ENCODE data around the gene NEFH. TPM values are rescaled to one million over a fixed set of nuclear protein-coding genes. Genes with fewer than 3 reads are reported as not detected.

The NEFH gene
- total RNA-seq, 1 donor from 2014 or later, result 0.69 TPM

DNA sequence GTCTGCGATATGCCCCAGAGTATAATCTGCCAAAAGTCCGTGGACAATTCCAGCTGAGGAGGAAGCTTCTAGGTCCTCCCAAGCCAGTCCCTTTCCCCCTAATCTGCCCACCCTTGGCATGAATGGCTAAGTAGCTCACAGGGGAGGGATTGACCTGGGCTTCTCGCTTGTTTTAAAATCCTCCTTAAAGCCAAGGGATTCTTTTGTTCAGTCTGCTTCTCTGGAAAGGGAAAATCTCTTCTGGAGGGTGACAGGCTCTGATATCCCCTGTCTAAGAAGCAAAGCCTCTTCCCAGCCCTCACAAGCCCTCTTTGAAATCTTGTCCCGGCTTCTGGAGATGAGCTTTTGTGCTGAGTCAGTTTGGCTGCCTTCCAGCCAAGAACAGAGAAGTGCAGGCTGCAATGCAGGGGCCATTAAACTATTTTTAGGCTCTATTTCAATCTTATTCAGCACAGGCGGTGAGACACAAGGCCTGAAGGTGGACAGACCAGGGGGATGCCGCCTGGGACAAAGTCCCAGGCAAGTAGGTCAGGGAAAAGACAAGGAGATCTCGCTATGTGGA lies 23.9 kb downstream of the NEFH start:
- Mint-ChIP-seq H3K27ac (peak overlapping the region; percentile 86), H3K4me3 (ENCODE audit: low read depth) (no peak overlapping the region), H3K36me3 (ENCODE audit: insufficient read depth) (peaks cover 15% of the 10 kb centered on the region), H3K9me3 (ENCODE audit: low read depth) (no peaks in the 10 kb centered on the region), H3K4me1 (ENCODE audit: low read depth) (peaks cover 1% of the 10 kb centered on the region), H3K27me3 (no peaks in the 10 kb centered on the region)
- TF ChIP-seq, protein P1, sequence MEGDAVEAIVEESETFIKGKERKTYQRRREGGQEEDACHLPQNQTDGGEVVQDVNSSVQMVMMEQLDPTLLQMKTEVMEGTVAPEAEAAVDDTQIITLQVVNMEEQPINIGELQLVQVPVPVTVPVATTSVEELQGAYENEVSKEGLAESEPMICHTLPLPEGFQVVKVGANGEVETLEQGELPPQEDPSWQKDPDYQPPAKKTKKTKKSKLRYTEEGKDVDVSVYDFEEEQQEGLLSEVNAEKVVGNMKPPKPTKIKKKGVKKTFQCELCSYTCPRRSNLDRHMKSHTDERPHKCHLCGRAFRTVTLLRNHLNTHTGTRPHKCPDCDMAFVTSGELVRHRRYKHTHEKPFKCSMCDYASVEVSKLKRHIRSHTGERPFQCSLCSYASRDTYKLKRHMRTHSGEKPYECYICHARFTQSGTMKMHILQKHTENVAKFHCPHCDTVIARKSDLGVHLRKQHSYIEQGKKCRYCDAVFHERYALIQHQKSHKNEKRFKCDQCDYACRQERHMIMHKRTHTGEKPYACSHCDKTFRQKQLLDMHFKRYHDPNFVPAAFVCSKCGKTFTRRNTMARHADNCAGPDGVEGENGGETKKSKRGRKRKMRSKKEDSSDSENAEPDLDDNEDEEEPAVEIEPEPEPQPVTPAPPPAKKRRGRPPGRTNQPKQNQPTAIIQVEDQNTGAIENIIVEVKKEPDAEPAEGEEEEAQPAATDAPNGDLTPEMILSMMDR (IDR thresholded peaks at IDR 0.05; ENCODE audit: unreplicated experiment), result no peak
- no peak for DNase-seq (ENCODE audit: low spot score, unreplicated experiment)

DNA sequence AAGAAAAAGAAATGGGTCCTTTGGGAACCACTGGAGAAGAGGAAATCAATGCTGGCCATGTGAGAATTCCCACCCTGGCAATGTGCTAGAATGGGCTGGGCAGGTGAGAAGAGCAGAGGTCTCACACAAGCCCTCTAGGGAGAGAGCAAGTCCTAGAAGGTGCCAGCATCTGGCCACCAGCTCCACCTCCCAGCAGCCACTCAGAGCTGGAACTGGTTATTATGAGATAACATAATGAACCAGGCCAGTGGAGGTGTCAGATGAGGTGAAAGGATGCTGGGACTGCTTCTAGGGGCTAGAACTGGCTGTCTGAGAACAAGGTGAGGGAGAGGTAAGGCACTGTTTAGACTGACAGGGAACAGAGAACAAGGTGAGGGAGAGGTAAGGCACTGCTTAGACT lies 29.3 kb downstream of the NEFH start:
- no peaks in the 10 kb centered on the region for H3K27me3 Mint-ChIP-seq
- H3K9me3 Mint-ChIP-seq (ENCODE audit: low read depth), result no peaks in the 10 kb centered on the region
- peaks cover 20% of the 10 kb centered on the region for H3K36me3 Mint-ChIP-seq (ENCODE audit: insufficient read depth)
- H3K27ac Mint-ChIP-seq, result no peak overlapping the region
- H3K4me1 Mint-ChIP-seq (ENCODE audit: low read depth), result no peaks in the 10 kb centered on the region
- no peak overlapping the region for H3K4me3 Mint-ChIP-seq (ENCODE audit: low read depth)
- TF ChIP-seq, protein P1 (IDR thresholded peaks at IDR 0.05; ENCODE audit: unreplicated experiment), result no peak
- no peak for DNase-seq (ENCODE audit: low spot score, unreplicated experiment)

DNA sequence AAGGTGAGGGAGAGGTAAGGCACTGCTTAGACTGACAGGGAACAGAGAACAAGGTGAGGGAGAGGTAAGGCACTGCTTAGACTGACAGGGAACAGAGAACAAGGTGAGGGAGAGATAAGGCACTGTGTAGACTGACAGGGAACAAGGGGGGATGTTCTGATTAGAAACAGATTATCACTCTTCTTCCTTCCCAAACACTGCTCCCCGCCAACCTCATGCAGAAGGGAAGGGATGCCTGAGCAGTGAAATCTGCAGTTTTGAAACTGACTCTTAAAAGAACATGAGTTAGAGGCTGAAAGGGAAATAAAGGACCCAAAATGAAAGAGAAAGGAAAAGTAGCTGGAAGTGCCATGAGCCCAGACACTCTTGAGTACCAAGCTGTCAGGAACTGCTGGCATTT lies 29.8 kb downstream of the NEFH start:
- DNase-seq (ENCODE audit: low spot score, unreplicated experiment), result no peak
- TF ChIP-seq, protein P1 (IDR thresholded peaks at IDR 0.05; ENCODE audit: unreplicated experiment), result no peak
- H3K4me3 Mint-ChIP-seq (ENCODE audit: low read depth), result no peak overlapping the region
- no peaks in the 10 kb centered on the region for H3K9me3 Mint-ChIP-seq (ENCODE audit: low read depth)
- no peaks in the 10 kb centered on the region for H3K27me3 Mint-ChIP-seq
- H3K4me1 Mint-ChIP-seq (ENCODE audit: low read depth), result no peaks in the 10 kb centered on the region
- H3K27ac Mint-ChIP-seq, result no peak overlapping the region
- peaks cover 22% of the 10 kb centered on the region for H3K36me3 Mint-ChIP-seq (ENCODE audit: insufficient read depth)

DNA sequence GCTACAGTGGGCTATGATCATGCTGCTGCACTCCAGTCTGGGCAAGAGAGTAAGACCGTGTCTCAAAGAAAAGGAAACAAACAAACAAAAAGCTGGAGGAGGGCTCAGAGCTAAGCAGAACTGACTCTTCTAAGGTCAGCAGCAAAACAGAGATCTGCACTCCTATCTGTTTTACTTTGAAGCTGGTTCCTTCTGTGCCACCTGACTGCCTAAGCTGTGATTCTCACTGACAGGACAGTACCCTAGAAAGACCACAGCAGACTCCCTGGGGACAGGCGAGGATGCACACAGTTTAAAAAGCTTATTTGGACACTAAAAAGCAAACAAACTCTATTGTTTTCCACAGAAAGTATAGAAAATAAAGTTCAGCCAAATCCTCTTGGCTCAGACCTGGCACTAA lies 30.5 kb downstream of the NEFH start:
- Mint-ChIP-seq H3K4me3 (ENCODE audit: low read depth) (no peak overlapping the region), H3K36me3 (ENCODE audit: insufficient read depth) (peaks cover 23% of the 10 kb centered on the region), H3K4me1 (ENCODE audit: low read depth) (no peaks in the 10 kb centered on the region), H3K9me3 (ENCODE audit: low read depth) (no peaks in the 10 kb centered on the region), H3K27ac (no peak overlapping the region), H3K27me3 (no peaks in the 10 kb centered on the region)
- TF ChIP-seq, protein P1 (IDR thresholded peaks at IDR 0.05; ENCODE audit: unreplicated experiment), result no peak
- no peak for DNase-seq (ENCODE audit: low spot score, unreplicated experiment)

DNA sequence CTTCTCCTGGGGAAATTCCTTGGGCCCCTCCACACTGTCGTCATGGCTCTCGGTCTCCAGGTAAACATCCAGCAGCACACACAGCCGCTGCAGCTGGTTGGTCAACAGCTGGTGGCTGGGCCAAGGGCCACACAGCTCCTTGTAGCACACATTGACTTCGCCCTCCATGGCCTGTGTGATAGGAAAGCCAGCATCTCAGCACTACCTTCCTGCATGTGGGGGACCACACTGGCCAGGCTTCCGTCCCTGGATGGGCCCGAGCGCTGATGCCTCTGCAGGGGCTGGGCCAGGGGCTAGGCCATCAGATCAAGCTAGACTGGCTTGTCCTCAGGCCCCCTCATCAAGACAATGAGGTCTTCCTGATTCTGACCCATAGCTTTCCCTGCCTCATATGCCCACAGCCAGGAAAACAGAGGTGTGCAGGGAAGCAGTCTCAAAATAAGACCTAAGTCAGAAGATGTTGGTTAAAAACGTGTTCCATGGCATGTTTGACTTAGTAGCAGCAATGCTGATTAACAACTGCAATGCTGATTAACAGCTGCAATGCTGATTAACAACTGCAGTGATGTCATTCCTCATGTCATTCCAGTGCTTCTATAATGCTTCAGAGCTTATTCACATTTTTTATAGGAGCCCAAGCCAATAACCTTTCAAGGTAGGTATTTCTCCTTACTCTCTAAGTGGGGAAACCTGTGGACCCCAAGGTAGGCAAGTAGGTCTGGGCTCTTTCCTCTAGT lies 31.3 kb downstream of the NEFH start:
- no peaks in the 10 kb centered on the region for H3K9me3 Mint-ChIP-seq (ENCODE audit: low read depth)
- H3K4me1 Mint-ChIP-seq (ENCODE audit: low read depth), result no peaks in the 10 kb centered on the region
- H3K4me3 Mint-ChIP-seq (ENCODE audit: low read depth), result no peak overlapping the region
- no peaks in the 10 kb centered on the region for H3K27me3 Mint-ChIP-seq
- peaks cover 26% of the 10 kb centered on the region for H3K36me3 Mint-ChIP-seq (ENCODE audit: insufficient read depth)
- no peak overlapping the region for H3K27ac Mint-ChIP-seq
- no peak for DNase-seq (ENCODE audit: low spot score, unreplicated experiment)
- TF ChIP-seq, protein P1 (IDR thresholded peaks at IDR 0.05; ENCODE audit: unreplicated experiment), result no peak

All from progenitor cell of endocrine pancreas (in vitro differentiated cells).